Heart left ventricle (tissue), 16 donors: ENCODE results near the gene HERC4. TPM values are rescaled to one million over a fixed set of nuclear protein-coding genes. Genes with fewer than 3 reads are reported as not detected.

Source experiments
- ATAC-seq, 4 donors: fragments of 200-7000 bp; cut with Tn5 transposase; one replicate each; pipeline ENCODE4 v1.9.1; 2020 to 2022; ENCODE audit warnings: moderate library complexity in 4 of 4, mild to moderate bottlenecking in 3 of 4, moderate number of reproducible peaks in 1 of 4
- DNase-seq, 5 donors: peaks; one replicate each; pipeline ENCODE4 v3.0.0-alpha.2; 2020
- H3K27ac ChIP-seq, 12 donors: fragments of 200-600 bp; sonication (generic) in 4 of 12; one replicate each; pipeline versions ENCODE4 v1.5.0 to v1.8.0; 2016 to 2022; ENCODE audit warnings: mild to moderate bottlenecking in 2 of 12
- H3K27me3 ChIP-seq, 9 donors: fragments of 200-600 bp; sonication (generic) in 2 of 9; one replicate each; pipeline versions ENCODE4 v1.5.1 to v1.8.0; 2016 to 2022; ENCODE audit warnings: mild to moderate bottlenecking in 3 of 9
- H3K36me3 ChIP-seq, 9 donors: fragments of 200-600 bp; sonication (generic) in 2 of 9; one replicate each; pipeline versions ENCODE4 v1.5.0 to v1.8.0; 2018 to 2022; ENCODE audit warnings: mild to moderate bottlenecking in 2 of 9
- H3K4me1 ChIP-seq, 12 donors: fragments of 200-600 bp; sonication (generic) in 4 of 12; one replicate each; pipeline versions ENCODE4 v1.5.0 to v1.8.0; 2016 to 2022; ENCODE audit warnings: mild to moderate bottlenecking in 3 of 12
- H3K4me3 ChIP-seq, 12 donors: fragments of 200-600 bp; sonication (generic) in 4 of 12; one replicate each; pipeline versions ENCODE4 v1.5.0 to v1.8.0; 2017 to 2022; ENCODE audit warnings: mild to moderate bottlenecking in 9 of 12, moderate library complexity in 4 of 12
- H3K9me3 ChIP-seq, 12 donors: fragments of 200-600 bp; sonication (generic) in 4 of 12; one replicate each; pipeline versions ENCODE4 v1.5.0 to v1.8.0; 2016 to 2022; ENCODE audit warnings: mild to moderate bottlenecking in 1 of 12
- CTCF ChIP-seq, 12 donors: fragments of 200-600 bp; sonication (generic) in 4 of 12; IDR thresholded peaks; one replicate each; pipeline versions ENCODE4 v1.5.0 to v1.8.0; 2018 to 2022; ENCODE audit warnings: antibody characterized with exemption in 12 of 12, mild to moderate bottlenecking in 5 of 12
- POLR2A ChIP-seq, 2 donors: fragments of 450-650 bp; IDR thresholded peaks; one replicate each; pipeline ENCODE4 v1.6.1; 2017; ENCODE audit warnings: antibody characterized with exemption in 2 of 2, mild to moderate bottlenecking in 2 of 2, moderate library complexity in 2 of 2
- WGBS, 4 donors: extraction: QIAGEN DNeasy Blood & Tissue Kit in 2 of 4; methylation state at CpG; one replicate each; pipeline versions ENCODE4 v1.1.5 to v1.1.7; 2013 to 2018; 5-methylcytosine and 5-hydroxymethylcytosine counted together
- intact Hi-C, 10 donors: fragments of 100-400 bp; cut with DNase I; formaldehyde crosslinking; loops; one replicate each; pipeline versions ENCODE4 v1.11.1 to v1.14.2; 2022
- polyA plus RNA-seq, 2 donors: library from polyadenylated mRNA; stranded (reverse); fragments of 200-250 nt; gene quantifications; one replicate each; pipeline ENCODE4 v1.2.3, GENCODE V29; 2013
- total RNA-seq, 9 donors: library from RNA; depleted of rRNA in 2 of 9; stranded (reverse); fragments of >200 nt in 2 of 9; fragmentation: NEBNext Ultra II Directional in 3 of 9; extraction: Animal tissue kit (Norgen Biotek cat#: 25700) in 3 of 9; gene quantifications; one replicate each; pipeline versions ENCODE4 v1.1.0 to v1.2.4, GENCODE V29; 2016 to 2023
- donor health status: ischemic (EF 13 %, LVEDD 7.1; RV severe dilation, severe dysfunction).
- donor health status: healthy with polysubstance abuse.
- donor health status: DM: no; HTN: yes; CAD: no.
- donor health status: DM: no; HTN: no; CAD: no.
- donor health status: ischemic (EF 25% LVEDD 6.9; RV normal size, moderate dysfunction).
- donor health status: ischemic (EF 25% LVEDD 5.7; RV mildly dilated, moderate dysfunction).
- donor health status: healthy.
- donor health status: DM: yes; HTN: yes; CAD: no.
- donor health status: ischemic (EF 35%, LVEDD 5.7; RV mildly dilated, moderate dysfunction).
- donor health status: nonischemic (EF 11% LVEDD 7.7; RV severe dilation, severe dysfunction).
- donor health status: DM: yes; HTN: yes; CAD: no.
- donor health status: PGD.
- donor health status: ischemic (EF 29% LVEDD 5.4; RV normal size, mild dysfunction).
- donor health status: nonischemic (EF 23%, LVEDD 6.1; RV moderate dilation, normal function).

HERC4 gene
- total and polyA plus RNA-seq, 11 donors, result 11.7 to 39.4 (median 29.3) TPM

GRCh38 chr10:68107651-68108050 is 32.6 kb upstream of the HERC4 start:
- intact Hi-C loops, result no loop called here
- no peak overlapping the region for H3K4me3 ChIP-seq
- DNase-seq, result no peak
- H3K9me3 ChIP-seq, result no peaks in the 10 kb centered on the region
- H3K27ac ChIP-seq, result peak overlapping the region in 2 of 12 donors; percentile 6 to 76
- H3K4me1 ChIP-seq, result peaks cover 0 to 13% (median 0%) of the 10 kb centered on the region in 12 donors
- ATAC-seq, result no peak
- H3K27me3 ChIP-seq, result no peaks in the 10 kb centered on the region
- H3K36me3 ChIP-seq, result no peaks in the 10 kb centered on the region
- TF ChIP-seq POLR2A (IDR thresholded peaks at IDR 0.05) (no peak), CTCF (IDR thresholded peaks at IDR 0.05) (no peak)
- WGBS, 4 donors, result 94 to 100% (median 96%) methylated on average over 1 of the region's 1 CpG

DNA sequence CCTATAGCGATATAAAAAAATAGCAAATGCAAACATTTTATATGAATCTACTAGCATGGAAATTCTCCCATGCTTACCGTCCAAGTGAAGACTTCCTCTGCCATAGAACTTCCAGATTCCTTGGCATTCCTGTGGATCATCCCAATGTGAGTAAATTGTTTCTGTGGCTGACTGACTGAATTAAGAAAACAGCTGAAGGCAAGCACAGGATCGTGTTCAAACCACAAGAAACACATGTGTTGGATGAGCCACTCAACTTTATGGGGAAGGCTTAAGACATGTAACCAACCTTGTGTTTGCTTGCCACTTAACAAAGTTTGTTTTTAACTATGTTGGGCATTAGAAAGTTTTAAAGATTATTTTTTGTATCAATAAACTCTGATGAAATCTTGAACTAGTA is 31.6 kb upstream of the HERC4 start:
- DNase-seq (no peak), ATAC-seq (no peak)
- peaks cover 0 to 13% (median 0%) of the 10 kb centered on the region in 12 donors for H3K4me1 ChIP-seq
- no peak overlapping the region for H3K27ac ChIP-seq
- H3K9me3 ChIP-seq, result no peaks in the 10 kb centered on the region
- no peak for TF ChIP-seq POLR2A (IDR thresholded peaks at IDR 0.05)
- no peak for TF ChIP-seq CTCF (IDR thresholded peaks at IDR 0.05)
- H3K36me3 ChIP-seq, result no peaks in the 10 kb centered on the region
- 67 to 78% (median 71%) methylated on average over 3 of the region's 3 CpGs for WGBS, 4 donors
- no peaks in the 10 kb centered on the region for H3K27me3 ChIP-seq
- no peak overlapping the region for H3K4me3 ChIP-seq
- intact Hi-C loops, result no loop called here

DNA sequence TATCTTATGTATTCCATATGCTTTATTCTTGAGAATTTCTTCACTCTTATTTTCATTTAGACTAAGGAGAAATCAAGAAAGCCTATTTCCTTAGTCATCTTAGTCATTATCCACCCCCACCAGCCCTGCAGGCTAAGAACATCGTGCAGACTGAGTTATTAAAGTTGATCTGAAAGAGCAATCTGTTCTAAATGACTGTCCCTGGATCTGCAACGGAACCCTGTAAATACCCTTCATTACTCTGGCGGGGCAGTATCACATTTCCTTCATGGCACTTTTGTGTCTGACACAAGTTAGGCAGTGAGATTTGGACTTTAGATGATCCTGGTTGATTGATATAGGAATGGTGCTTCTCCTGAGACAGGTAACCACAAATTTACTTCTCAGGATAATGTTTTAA is 30.7 kb upstream of the HERC4 start:
- DNase-seq (no peak), ATAC-seq (peak in 1 of 4 donors; percentile 18)
- H3K27ac ChIP-seq, result peak overlapping the region in 3 of 12 donors; percentile 10 to 30 (median 13)
- H3K4me1 ChIP-seq, result peaks cover 0 to 13% (median 0%) of the 10 kb centered on the region in 12 donors
- intact Hi-C loops, result no loop called here
- H3K36me3 ChIP-seq, result no peaks in the 10 kb centered on the region
- H3K9me3 ChIP-seq, result no peaks in the 10 kb centered on the region
- H3K27me3 ChIP-seq, result no peaks in the 10 kb centered on the region
- no peak overlapping the region for H3K4me3 ChIP-seq
- 29 to 60% (median 45%) methylated on average over 3 of the region's 3 CpGs for WGBS, 4 donors
- TF ChIP-seq POLR2A (IDR thresholded peaks at IDR 0.05) (no peak), CTCF (IDR thresholded peaks at IDR 0.05) (no peak)

DNA sequence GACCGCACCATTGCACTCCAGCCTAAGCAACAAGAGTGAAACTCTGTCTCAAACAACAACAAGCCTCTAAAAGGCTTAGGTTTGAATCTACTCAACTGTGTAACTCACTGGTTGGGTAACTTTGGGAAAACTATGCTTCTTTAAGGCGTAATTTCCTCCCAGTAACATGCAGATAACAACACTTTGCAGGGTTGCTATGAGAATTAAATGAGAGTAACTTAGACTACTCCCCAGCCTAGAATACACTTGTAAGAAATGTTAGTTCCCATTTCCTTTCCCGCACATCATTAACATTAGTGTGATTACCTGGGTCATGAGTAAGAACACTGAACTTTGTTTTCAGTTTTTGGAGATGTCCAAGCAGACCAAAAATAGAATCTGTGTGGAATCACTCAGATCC is 28.8 kb upstream of the HERC4 start:
- Histone ChIP-seq H3K27me3 (no peaks in the 10 kb centered on the region), H3K4me1 (peaks cover 0 to 13% (median 0%) of the 10 kb centered on the region in 12 donors), H3K27ac (no peak overlapping the region), H3K4me3 (no peak overlapping the region), H3K36me3 (no peaks in the 10 kb centered on the region), H3K9me3 (no peaks in the 10 kb centered on the region)
- WGBS, 4 donors, result 91 to 93% (median 92%) methylated on average over 3 of the region's 3 CpGs
- ATAC-seq, result no peak
- intact Hi-C loops, result no loop called here
- DNase-seq, result no peak
- TF ChIP-seq CTCF (IDR thresholded peaks at IDR 0.05), result no peak
- no peak for TF ChIP-seq POLR2A (IDR thresholded peaks at IDR 0.05)
